ENCODE results near the gene COPG1.
"Not testable (repeated sequence)": the region's sequence is repeated elsewhere in the genome, so short reads cannot be mapped to it uniquely, and the experiment has no call there.

The COPG1 gene
- 81.3 to 113 (median 90.3) reads per million in 3 donors for total RNA-seq

- H3K9me3 ChIP-seq (ENCODE audit: control insufficient read depth, low read length), result no peaks in the 10 kb centered on the region
- H3K4me1 ChIP-seq (ENCODE audit: control insufficient read depth, insufficient read depth, low read length, poor library complexity, severe bottlenecking), result peaks cover 20% of the 10 kb centered on the region
- H3K27me3 ChIP-seq (replicated peaks; ENCODE audit: control insufficient read depth, insufficient read depth, low read length, poor library complexity, severe bottlenecking), result no peaks in the 10 kb centered on the region
- H3K36me3 ChIP-seq (ENCODE audit: control insufficient read depth, insufficient read depth, low read length), result peaks cover 19% of the 10 kb centered on the region
- peak; percentile 75 to 81 (median 77) for DNase-seq
- peak within 1 kb of the TSS; percentile 88 for H3K27ac ChIP-seq (ENCODE audit: insufficient read depth, low read length, poor library complexity, severe bottlenecking)
- peak within 1 kb of the TSS; percentile 96 for H3K4me3 ChIP-seq (ENCODE audit: insufficient read depth, low read depth, low read length, poor library complexity, severe bottlenecking)
These were observed at the start of gene COPG1 for GRCh38 chr3:129249284-129250065. Gene COPG1 (plus strand): TSS chr3:129249606. CDS start chr3:129249710, 104 bp downstream.

- Histone ChIP-seq H3K27ac (ENCODE audit: insufficient read depth, low read length, poor library complexity, severe bottlenecking) (no peak overlapping the region), H3K4me3 (ENCODE audit: insufficient read depth, low read depth, low read length, poor library complexity, severe bottlenecking) (no peak overlapping the region)
These were observed 44.9 kb upstream of the COPG1 start for GRCh38 chr3:129204473-129204872.

GRCh38 chr3:129205109-129205832, 44.1 kb upstream of the COPG1 start:
- Histone ChIP-seq H3K27me3 (replicated peaks; ENCODE audit: control insufficient read depth, insufficient read depth, low read length, poor library complexity, severe bottlenecking) (no peaks in the 10 kb centered on the region), H3K9me3 (ENCODE audit: control insufficient read depth, low read length) (no peaks in the 10 kb centered on the region), H3K36me3 (ENCODE audit: control insufficient read depth, insufficient read depth, low read length) (no peaks in the 10 kb centered on the region), H3K27ac (ENCODE audit: insufficient read depth, low read length, poor library complexity, severe bottlenecking) (no peak overlapping the region), H3K4me3 (ENCODE audit: insufficient read depth, low read depth, low read length, poor library complexity, severe bottlenecking) (no peak overlapping the region), H3K4me1 (ENCODE audit: control insufficient read depth, insufficient read depth, low read length, poor library complexity, severe bottlenecking) (no peaks in the 10 kb centered on the region)
- DNase-seq, result no peak

More at GRCh38 chr3:129204473-129204872, 44.9 kb upstream of the COPG1 start:
- no peaks in the 10 kb centered on the region for H3K4me1 ChIP-seq (ENCODE audit: control insufficient read depth, insufficient read depth, low read length, poor library complexity, severe bottlenecking)
- no peaks in the 10 kb centered on the region for H3K27me3 ChIP-seq (replicated peaks; ENCODE audit: control insufficient read depth, insufficient read depth, low read length, poor library complexity, severe bottlenecking)
- no peaks in the 10 kb centered on the region for H3K9me3 ChIP-seq (ENCODE audit: control insufficient read depth, low read length)
- no peak for DNase-seq
- H3K36me3 ChIP-seq (ENCODE audit: control insufficient read depth, insufficient read depth, low read length), result no peaks in the 10 kb centered on the region

GRCh38 chr3:129207479-129207878, 41.9 kb upstream of the COPG1 start:
- Histone ChIP-seq H3K27ac (ENCODE audit: insufficient read depth, low read length, poor library complexity, severe bottlenecking) (no peak overlapping the region), H3K36me3 (ENCODE audit: control insufficient read depth, insufficient read depth, low read length) (no peaks in the 10 kb centered on the region), H3K4me3 (ENCODE audit: insufficient read depth, low read depth, low read length, poor library complexity, severe bottlenecking) (no peak overlapping the region), H3K4me1 (ENCODE audit: control insufficient read depth, insufficient read depth, low read length, poor library complexity, severe bottlenecking) (no peaks in the 10 kb centered on the region), H3K27me3 (replicated peaks; ENCODE audit: control insufficient read depth, insufficient read depth, low read length, poor library complexity, severe bottlenecking) (no peaks in the 10 kb centered on the region), H3K9me3 (ENCODE audit: control insufficient read depth, low read length) (no peaks in the 10 kb centered on the region)
- no peak for DNase-seq

- Histone ChIP-seq H3K9me3 (ENCODE audit: control insufficient read depth, low read length) (no peaks in the 10 kb centered on the region), H3K27me3 (replicated peaks; ENCODE audit: control insufficient read depth, insufficient read depth, low read length, poor library complexity, severe bottlenecking) (no peaks in the 10 kb centered on the region), H3K27ac (ENCODE audit: insufficient read depth, low read length, poor library complexity, severe bottlenecking) (no peak overlapping the region), H3K4me1 (ENCODE audit: control insufficient read depth, insufficient read depth, low read length, poor library complexity, severe bottlenecking) (no peaks in the 10 kb centered on the region), H3K36me3 (ENCODE audit: control insufficient read depth, insufficient read depth, low read length) (no peaks in the 10 kb centered on the region), H3K4me3 (ENCODE audit: insufficient read depth, low read depth, low read length, poor library complexity, severe bottlenecking) (no peak overlapping the region)
- DNase-seq, result no peak
These were observed 38.1 kb upstream of the COPG1 start for GRCh38 chr3:129211345-129211744.

GRCh38 chr3:129211772-129212171, 37.6 kb upstream of the COPG1 start:
- Histone ChIP-seq H3K27me3 (replicated peaks; ENCODE audit: control insufficient read depth, insufficient read depth, low read length, poor library complexity, severe bottlenecking) (no peaks in the 10 kb centered on the region), H3K36me3 (ENCODE audit: control insufficient read depth, insufficient read depth, low read length) (no peaks in the 10 kb centered on the region), H3K9me3 (ENCODE audit: control insufficient read depth, low read length) (no peaks in the 10 kb centered on the region), H3K27ac (ENCODE audit: insufficient read depth, low read length, poor library complexity, severe bottlenecking) (no peak overlapping the region), H3K4me3 (ENCODE audit: insufficient read depth, low read depth, low read length, poor library complexity, severe bottlenecking) (no peak overlapping the region), H3K4me1 (ENCODE audit: control insufficient read depth, insufficient read depth, low read length, poor library complexity, severe bottlenecking) (no peaks in the 10 kb centered on the region)
- no peak for DNase-seq

- no peak for DNase-seq
- H3K27ac ChIP-seq (ENCODE audit: insufficient read depth, low read length, poor library complexity, severe bottlenecking), result no peak overlapping the region
- H3K36me3 ChIP-seq (ENCODE audit: control insufficient read depth, insufficient read depth, low read length), result no peaks in the 10 kb centered on the region
- H3K4me1 ChIP-seq (ENCODE audit: control insufficient read depth, insufficient read depth, low read length, poor library complexity, severe bottlenecking), result no peaks in the 10 kb centered on the region
- no peak overlapping the region for H3K4me3 ChIP-seq (ENCODE audit: insufficient read depth, low read depth, low read length, poor library complexity, severe bottlenecking)
- H3K27me3 ChIP-seq (replicated peaks; ENCODE audit: control insufficient read depth, insufficient read depth, low read length, poor library complexity, severe bottlenecking), result no peaks in the 10 kb centered on the region
- no peaks in the 10 kb centered on the region for H3K9me3 ChIP-seq (ENCODE audit: control insufficient read depth, low read length)
These were observed 36.2 kb upstream of the COPG1 start for GRCh38 chr3:129213238-129213637.

- no peaks in the 10 kb centered on the region for H3K27me3 ChIP-seq (replicated peaks; ENCODE audit: control insufficient read depth, insufficient read depth, low read length, poor library complexity, severe bottlenecking)
- no peak overlapping the region for H3K27ac ChIP-seq (ENCODE audit: insufficient read depth, low read length, poor library complexity, severe bottlenecking)
- DNase-seq, result no peak
- H3K4me3 ChIP-seq (ENCODE audit: insufficient read depth, low read depth, low read length, poor library complexity, severe bottlenecking), result no peak overlapping the region
- H3K9me3 ChIP-seq (ENCODE audit: control insufficient read depth, low read length), result no peaks in the 10 kb centered on the region
- no peaks in the 10 kb centered on the region for H3K4me1 ChIP-seq (ENCODE audit: control insufficient read depth, insufficient read depth, low read length, poor library complexity, severe bottlenecking)
- H3K36me3 ChIP-seq (ENCODE audit: control insufficient read depth, insufficient read depth, low read length), result no peaks in the 10 kb centered on the region
These were observed 30.7 kb upstream of the COPG1 start for GRCh38 chr3:129218742-129219141.

- not testable (repeated sequence) for H3K36me3 ChIP-seq (ENCODE audit: control insufficient read depth, insufficient read depth, low read length); H3K4me1 ChIP-seq (ENCODE audit: control insufficient read depth, insufficient read depth, low read length, poor library complexity, severe bottlenecking); H3K27ac ChIP-seq (ENCODE audit: insufficient read depth, low read length, poor library complexity, severe bottlenecking); DNase-seq; H3K27me3 ChIP-seq (replicated peaks; ENCODE audit: control insufficient read depth, insufficient read depth, low read length, poor library complexity, severe bottlenecking); H3K9me3 ChIP-seq (ENCODE audit: control insufficient read depth, low read length); H3K4me3 ChIP-seq (ENCODE audit: insufficient read depth, low read depth, low read length, poor library complexity, severe bottlenecking)
These were observed 25.0 kb upstream of the COPG1 start for GRCh38 chr3:129224387-129224786.

- Histone ChIP-seq H3K27ac (ENCODE audit: insufficient read depth, low read length, poor library complexity, severe bottlenecking) (no peak overlapping the region), H3K4me3 (ENCODE audit: insufficient read depth, low read depth, low read length, poor library complexity, severe bottlenecking) (no peak overlapping the region), H3K9me3 (ENCODE audit: control insufficient read depth, low read length) (no peaks in the 10 kb centered on the region), H3K27me3 (replicated peaks; ENCODE audit: control insufficient read depth, insufficient read depth, low read length, poor library complexity, severe bottlenecking) (no peaks in the 10 kb centered on the region), H3K4me1 (ENCODE audit: control insufficient read depth, insufficient read depth, low read length, poor library complexity, severe bottlenecking) (peaks cover 8% of the 10 kb centered on the region), H3K36me3 (ENCODE audit: control insufficient read depth, insufficient read depth, low read length) (no peaks in the 10 kb centered on the region)
- DNase-seq, result no peak
These were observed 24.4 kb upstream of the COPG1 start for GRCh38 chr3:129224984-129225393.
